ENCODE results near the gene PRKAG2.
A peak's percentile ranks its signal among the peaks of the same experiment; 100 is the strongest.

PRKAG2 gene

DNA sequence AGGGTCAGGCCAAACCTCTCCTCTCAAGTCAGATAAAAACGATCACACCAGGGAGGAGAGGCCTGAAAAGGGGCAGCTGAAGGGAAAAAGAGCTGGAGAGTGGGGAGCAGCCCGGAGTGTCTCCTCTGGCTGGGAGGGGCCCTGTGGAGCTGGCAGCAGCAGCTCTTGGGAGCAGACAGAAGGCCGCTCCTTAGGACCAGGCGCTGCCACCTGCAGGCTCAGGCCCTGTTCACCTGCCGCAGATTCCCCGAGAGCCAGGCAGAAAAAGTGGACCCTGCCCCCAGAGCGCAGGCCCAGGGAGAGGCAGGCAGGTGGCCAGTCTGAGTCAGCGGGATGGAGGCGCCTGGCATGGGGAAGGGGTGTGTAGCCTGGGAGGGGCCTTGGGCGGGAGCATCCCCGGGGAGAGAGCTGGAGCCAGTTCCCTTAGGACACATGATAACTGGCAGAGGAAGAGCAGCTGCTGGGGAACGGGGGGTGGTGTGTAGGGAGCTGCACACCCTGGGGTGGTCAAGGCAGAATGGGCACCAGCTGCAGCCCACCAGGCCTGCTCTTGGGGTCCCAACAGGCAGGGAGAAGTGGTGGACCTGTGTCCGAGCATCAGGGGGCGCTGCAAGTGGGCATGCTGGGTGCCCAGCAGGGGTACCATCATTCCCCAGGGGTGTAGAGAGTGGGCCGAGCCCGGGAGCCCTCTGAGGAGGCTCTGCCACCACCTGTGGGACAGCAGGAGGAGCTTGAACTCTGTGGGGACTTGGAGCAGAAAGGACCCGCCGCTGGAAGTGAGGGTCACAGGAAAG lies 180.0 kb downstream of the PRKAG2 start:
- no peaks in the 10 kb centered on the region for H3K9me3 ChIP-seq (ENCODE audit: insufficient read depth, low read depth, low read length)
- H3K9ac ChIP-seq (ENCODE audit: low read depth, low read length) = no peak overlapping the region
- no peak overlapping the region for H3K4me3 ChIP-seq (ENCODE audit: low read length)
- H3K27ac ChIP-seq (ENCODE audit: low read length) = no peak overlapping the region
- H3K27me3 ChIP-seq (ENCODE audit: insufficient read depth, low read length) = no peaks in the 10 kb centered on the region
- peaks cover 11% of the 10 kb centered on the region for H3K4me1 ChIP-seq (ENCODE audit: insufficient read depth, low read length)
- no peaks in the 10 kb centered on the region for H3K36me3 ChIP-seq (ENCODE audit: insufficient read depth, low read depth, low read length)

- H3K27ac ChIP-seq (ENCODE audit: low read length) = no peak overlapping the region
- H3K9me3 ChIP-seq (ENCODE audit: insufficient read depth, low read depth, low read length) = no peaks in the 10 kb centered on the region
- H3K4me3 ChIP-seq (ENCODE audit: low read length) = no peak overlapping the region
- H3K27me3 ChIP-seq (ENCODE audit: insufficient read depth, low read length) = no peaks in the 10 kb centered on the region
- H3K4me1 ChIP-seq (ENCODE audit: insufficient read depth, low read length) = peaks cover 11% of the 10 kb centered on the region
- H3K36me3 ChIP-seq (ENCODE audit: insufficient read depth, low read depth, low read length) = no peaks in the 10 kb centered on the region
- no peak overlapping the region for H3K9ac ChIP-seq (ENCODE audit: low read depth, low read length)
Measured at GRCh38 chr7:151695951-151696541, 180.9 kb downstream of the PRKAG2 start.

- Histone ChIP-seq H3K27ac (ENCODE audit: low read length) (no peak overlapping the region), H3K27me3 (ENCODE audit: insufficient read depth, low read length) (no peaks in the 10 kb centered on the region), H3K4me1 (ENCODE audit: insufficient read depth, low read length) (peaks cover 11% of the 10 kb centered on the region), H3K4me3 (ENCODE audit: low read length) (no peak overlapping the region), H3K9ac (ENCODE audit: low read depth, low read length) (no peak overlapping the region), H3K9me3 (ENCODE audit: insufficient read depth, low read depth, low read length) (no peaks in the 10 kb centered on the region), H3K36me3 (ENCODE audit: insufficient read depth, low read depth, low read length) (no peaks in the 10 kb centered on the region)
Measured at GRCh38 chr7:151694828-151695580, 181.9 kb downstream of the PRKAG2 start.

GRCh38 chr7:151694441-151694827 lies 182.5 kb downstream of the PRKAG2 start:
- Histone ChIP-seq H3K9me3 (ENCODE audit: insufficient read depth, low read depth, low read length) (no peaks in the 10 kb centered on the region), H3K27ac (ENCODE audit: low read length) (no peak overlapping the region), H3K9ac (ENCODE audit: low read depth, low read length) (no peak overlapping the region), H3K27me3 (ENCODE audit: insufficient read depth, low read length) (no peaks in the 10 kb centered on the region), H3K4me3 (ENCODE audit: low read length) (no peak overlapping the region), H3K36me3 (ENCODE audit: insufficient read depth, low read depth, low read length) (no peaks in the 10 kb centered on the region), H3K4me1 (ENCODE audit: insufficient read depth, low read length) (peaks cover 11% of the 10 kb centered on the region)

DNA sequence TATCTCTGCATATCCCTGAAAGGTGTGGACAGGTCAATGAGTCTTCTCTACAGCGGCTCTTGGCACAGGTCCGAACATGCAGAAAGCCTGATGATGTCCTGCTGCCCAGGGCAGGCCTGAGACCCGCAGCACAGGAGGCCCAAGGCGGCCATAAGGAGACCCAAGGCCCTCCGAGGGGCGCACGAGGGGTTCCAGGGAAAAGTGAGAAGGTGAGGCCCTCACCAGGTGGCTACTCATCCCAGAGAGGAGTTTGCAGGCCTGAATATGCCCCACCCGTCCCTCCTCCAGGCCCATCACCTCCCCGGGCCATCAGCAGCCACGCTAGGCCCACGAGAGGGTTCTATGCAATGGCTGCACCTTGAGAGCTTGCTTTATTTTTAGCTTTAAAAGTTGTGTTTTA lies 183.8 kb downstream of the PRKAG2 start:
- no peak overlapping the region for H3K9ac ChIP-seq (ENCODE audit: low read depth, low read length)
- H3K9me3 ChIP-seq (ENCODE audit: insufficient read depth, low read depth, low read length) = no peaks in the 10 kb centered on the region
- H3K27me3 ChIP-seq (ENCODE audit: insufficient read depth, low read length) = no peaks in the 10 kb centered on the region
- H3K4me3 ChIP-seq (ENCODE audit: low read length) = no peak overlapping the region
- no peak overlapping the region for H3K27ac ChIP-seq (ENCODE audit: low read length)
- H3K4me1 ChIP-seq (ENCODE audit: insufficient read depth, low read length) = peaks cover 11% of the 10 kb centered on the region
- H3K36me3 ChIP-seq (ENCODE audit: insufficient read depth, low read depth, low read length) = no peaks in the 10 kb centered on the region

GRCh38 chr7:151692721-151693120 lies 184.2 kb downstream of the PRKAG2 start:
- Histone ChIP-seq H3K27me3 (ENCODE audit: insufficient read depth, low read length) (no peaks in the 10 kb centered on the region), H3K36me3 (ENCODE audit: insufficient read depth, low read depth, low read length) (no peaks in the 10 kb centered on the region), H3K4me1 (ENCODE audit: insufficient read depth, low read length) (peaks cover 11% of the 10 kb centered on the region), H3K27ac (ENCODE audit: low read length) (no peak overlapping the region), H3K4me3 (ENCODE audit: low read length) (no peak overlapping the region), H3K9me3 (ENCODE audit: insufficient read depth, low read depth, low read length) (no peaks in the 10 kb centered on the region), H3K9ac (ENCODE audit: low read depth, low read length) (no peak overlapping the region)

GRCh38 chr7:151691449-151691848 lies 185.5 kb downstream of the PRKAG2 start:
- Histone ChIP-seq H3K36me3 (ENCODE audit: insufficient read depth, low read depth, low read length) (no peaks in the 10 kb centered on the region), H3K9me3 (ENCODE audit: insufficient read depth, low read depth, low read length) (no peaks in the 10 kb centered on the region), H3K27ac (ENCODE audit: low read length) (no peak overlapping the region), H3K9ac (ENCODE audit: low read depth, low read length) (no peak overlapping the region), H3K27me3 (ENCODE audit: insufficient read depth, low read length) (no peaks in the 10 kb centered on the region), H3K4me1 (ENCODE audit: insufficient read depth, low read length) (peaks cover 20% of the 10 kb centered on the region), H3K4me3 (ENCODE audit: low read length) (no peak overlapping the region)

DNA sequence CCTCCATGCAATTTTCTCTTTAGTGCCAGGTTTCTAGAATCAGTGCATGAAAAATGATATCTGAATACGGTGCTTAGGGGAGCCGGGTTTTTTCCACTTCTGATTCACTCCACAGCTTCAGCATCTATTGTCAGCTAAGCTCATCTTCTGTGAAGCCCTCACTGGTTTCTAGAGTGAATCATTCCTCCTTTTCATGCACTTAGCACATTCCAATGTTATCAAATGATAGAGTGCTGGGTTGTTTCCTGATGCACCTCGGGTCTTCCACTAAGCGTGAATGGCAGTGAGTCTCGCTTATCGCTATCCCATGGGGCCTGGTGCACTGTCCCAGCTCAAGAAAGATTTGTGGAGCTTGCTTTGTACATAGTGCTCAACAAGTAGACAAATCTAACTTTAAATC lies 186.3 kb downstream of the PRKAG2 start:
- no peak overlapping the region for H3K27ac ChIP-seq (ENCODE audit: low read length)
- H3K9ac ChIP-seq (ENCODE audit: low read depth, low read length) = no peak overlapping the region
- H3K27me3 ChIP-seq (ENCODE audit: insufficient read depth, low read length) = no peaks in the 10 kb centered on the region
- H3K36me3 ChIP-seq (ENCODE audit: insufficient read depth, low read depth, low read length) = no peaks in the 10 kb centered on the region
- peaks cover 14% of the 10 kb centered on the region for H3K4me1 ChIP-seq (ENCODE audit: insufficient read depth, low read length)
- H3K9me3 ChIP-seq (ENCODE audit: insufficient read depth, low read depth, low read length) = no peaks in the 10 kb centered on the region
- H3K4me3 ChIP-seq (ENCODE audit: low read length) = no peak overlapping the region

GRCh38 chr7:151689196-151689971 lies 187.5 kb downstream of the PRKAG2 start:
- no peaks in the 10 kb centered on the region for H3K27me3 ChIP-seq (ENCODE audit: insufficient read depth, low read length)
- no peak overlapping the region for H3K27ac ChIP-seq (ENCODE audit: low read length)
- H3K9ac ChIP-seq (ENCODE audit: low read depth, low read length) = no peak overlapping the region
- no peaks in the 10 kb centered on the region for H3K36me3 ChIP-seq (ENCODE audit: insufficient read depth, low read depth, low read length)
- peaks cover 11% of the 10 kb centered on the region for H3K4me1 ChIP-seq (ENCODE audit: insufficient read depth, low read length)
- no peak overlapping the region for H3K4me3 ChIP-seq (ENCODE audit: low read length)
- H3K9me3 ChIP-seq (ENCODE audit: insufficient read depth, low read depth, low read length) = no peaks in the 10 kb centered on the region

- H3K9me3 ChIP-seq (ENCODE audit: insufficient read depth, low read depth, low read length) = no peaks in the 10 kb centered on the region
- no peak overlapping the region for H3K27ac ChIP-seq (ENCODE audit: low read length)
- no peak overlapping the region for H3K4me3 ChIP-seq (ENCODE audit: low read length)
- H3K9ac ChIP-seq (ENCODE audit: low read depth, low read length) = no peak overlapping the region
- H3K36me3 ChIP-seq (ENCODE audit: insufficient read depth, low read depth, low read length) = no peaks in the 10 kb centered on the region
- peaks cover 11% of the 10 kb centered on the region for H3K4me1 ChIP-seq (ENCODE audit: insufficient read depth, low read length)
- no peaks in the 10 kb centered on the region for H3K27me3 ChIP-seq (ENCODE audit: insufficient read depth, low read length)
Measured at GRCh38 chr7:151688236-151688780, 188.6 kb downstream of the PRKAG2 start.

DNA sequence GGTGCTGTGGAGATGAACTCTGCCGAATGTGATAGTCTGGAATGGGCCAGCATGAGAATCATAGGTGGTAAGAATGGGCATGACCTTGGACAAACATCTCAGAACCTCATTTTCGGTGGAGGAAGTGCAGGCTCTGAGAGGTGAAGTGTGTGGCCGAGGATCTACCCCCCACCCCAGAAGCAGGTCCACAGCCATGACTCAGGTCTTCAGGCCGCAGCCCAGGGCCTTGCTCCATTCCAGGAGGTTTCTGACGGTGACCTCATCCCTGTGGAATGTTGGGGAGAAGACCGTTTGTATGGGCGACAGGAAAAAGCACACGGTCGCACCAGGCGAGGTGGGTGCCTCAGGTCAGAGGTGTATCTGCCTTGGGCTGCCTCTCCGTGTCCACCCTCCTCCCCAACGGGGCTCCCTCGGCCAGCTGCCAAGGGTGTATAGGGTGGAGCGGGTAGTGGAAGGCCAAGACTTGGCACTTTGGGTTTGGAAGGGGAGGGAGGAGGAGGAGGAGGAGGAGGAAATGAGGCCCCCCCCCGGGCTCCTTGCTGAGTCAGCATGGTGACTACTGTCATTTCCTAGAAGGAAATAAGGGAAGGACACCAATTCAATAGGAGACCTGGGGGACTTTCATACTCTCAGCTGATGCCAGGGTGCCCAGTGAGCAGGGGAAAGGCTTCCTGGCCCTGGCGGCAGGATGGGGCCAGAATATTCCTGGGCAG lies 189.2 kb downstream of the PRKAG2 start:
- Histone ChIP-seq H3K27ac (ENCODE audit: low read length) (peak overlapping the region; percentile 53), H3K4me3 (ENCODE audit: low read length) (no peak overlapping the region), H3K27me3 (ENCODE audit: insufficient read depth, low read length) (no peaks in the 10 kb centered on the region), H3K36me3 (ENCODE audit: insufficient read depth, low read depth, low read length) (no peaks in the 10 kb centered on the region), H3K9ac (ENCODE audit: low read depth, low read length) (peak overlapping the region; percentile 23), H3K4me1 (ENCODE audit: insufficient read depth, low read length) (peaks cover 11% of the 10 kb centered on the region), H3K9me3 (ENCODE audit: insufficient read depth, low read depth, low read length) (no peaks in the 10 kb centered on the region)
